Measurements from ENCODE around the gene CACNA1D.

CACNA1D gene

GRCh38 chr3:53803816-53804695 lies 309.6 kb downstream of the CACNA1D start:
- Mint-ChIP-seq H3K36me3 (no peaks in the 10 kb centered on the region), H3K4me1 (peaks cover 4% of the 10 kb centered on the region), H3K9me3 (no peaks in the 10 kb centered on the region), H3K4me3 (no peak overlapping the region), H3K27ac (no peak overlapping the region), H3K27me3 (peaks cover 8% of the 10 kb centered on the region)
- ATAC-seq (ENCODE audit: low read depth) = no peak
- no peak for DNase-seq (ENCODE audit: low spot score in 2 of 2)

- H3K27ac Mint-ChIP-seq = no peak overlapping the region
- H3K9me3 Mint-ChIP-seq = no peaks in the 10 kb centered on the region
- H3K27me3 Mint-ChIP-seq = peaks cover 8% of the 10 kb centered on the region
- peaks cover 4% of the 10 kb centered on the region for H3K4me1 Mint-ChIP-seq
- H3K4me3 Mint-ChIP-seq = no peak overlapping the region
- no peak for DNase-seq (ENCODE audit: low spot score in 2 of 2)
- no peaks in the 10 kb centered on the region for H3K36me3 Mint-ChIP-seq
- ATAC-seq (ENCODE audit: low read depth) = no peak
Observed at GRCh38 chr3:53804697-53805462, 310.5 kb downstream of the CACNA1D start.

GRCh38 chr3:53805463-53806159 lies 311.2 kb downstream of the CACNA1D start:
- peaks cover 8% of the 10 kb centered on the region for H3K27me3 Mint-ChIP-seq
- H3K27ac Mint-ChIP-seq = no peak overlapping the region
- H3K4me1 Mint-ChIP-seq = peaks cover 4% of the 10 kb centered on the region
- ATAC-seq (ENCODE audit: low read depth) (no peak), DNase-seq (ENCODE audit: low spot score in 2 of 2) (no peak)
- H3K9me3 Mint-ChIP-seq = no peaks in the 10 kb centered on the region
- no peaks in the 10 kb centered on the region for H3K36me3 Mint-ChIP-seq
- no peak overlapping the region for H3K4me3 Mint-ChIP-seq

DNA sequence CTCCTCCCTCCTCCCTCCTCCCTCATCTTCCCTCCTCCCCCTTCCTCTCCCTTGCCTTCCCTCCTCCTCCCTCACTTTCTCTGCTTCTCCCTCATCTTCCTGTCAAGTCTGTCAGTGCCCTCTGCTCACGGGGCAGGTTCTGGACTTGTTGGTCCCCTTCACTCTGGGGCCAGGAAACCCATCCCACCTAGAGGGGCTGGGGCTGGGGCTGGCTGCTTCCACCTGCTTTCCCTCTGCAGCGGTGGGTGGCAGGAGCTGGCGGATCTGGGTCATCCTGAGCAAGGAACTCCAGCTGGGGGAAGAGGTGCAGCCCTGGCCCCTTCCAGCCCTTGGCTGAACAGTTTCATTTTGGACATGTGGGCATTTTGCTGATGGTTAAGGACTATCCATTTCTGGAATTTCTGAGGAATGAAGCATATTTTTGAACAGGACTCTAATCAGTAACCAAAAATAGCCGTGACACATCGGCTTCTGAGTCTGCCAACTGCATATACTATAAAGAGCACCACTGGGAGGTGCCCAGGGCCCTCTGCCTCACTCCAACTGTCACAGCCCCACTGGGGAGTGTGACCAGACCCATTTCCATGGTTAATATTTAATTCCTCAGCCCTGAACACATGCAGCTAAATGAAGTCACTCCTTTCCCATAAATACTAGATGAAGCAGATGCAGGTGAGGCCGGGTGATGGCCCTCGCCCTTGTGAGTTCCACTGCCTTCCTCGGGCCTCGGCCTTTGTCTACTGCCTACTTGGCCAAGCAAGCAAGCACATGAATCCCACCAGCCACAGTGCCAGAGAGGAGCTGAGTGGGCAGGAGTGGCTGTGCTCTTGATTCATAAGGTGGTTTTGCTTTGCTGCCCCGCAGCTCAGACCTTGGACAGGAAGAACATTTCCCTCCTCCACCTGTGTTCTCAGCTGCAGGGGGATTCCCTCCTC lies 312.0 kb downstream of the CACNA1D start:
- Mint-ChIP-seq H3K36me3 (no peaks in the 10 kb centered on the region), H3K4me3 (no peak overlapping the region), H3K27me3 (peaks cover 8% of the 10 kb centered on the region), H3K4me1 (peaks cover 4% of the 10 kb centered on the region), H3K9me3 (no peaks in the 10 kb centered on the region), H3K27ac (no peak overlapping the region)
- DNase-seq (ENCODE audit: low spot score in 2 of 2) (no peak), ATAC-seq (ENCODE audit: low read depth) (no peak)

GRCh38 chr3:53807117-53807810 lies 312.9 kb downstream of the CACNA1D start:
- Mint-ChIP-seq H3K4me1 (peaks cover 4% of the 10 kb centered on the region), H3K9me3 (no peaks in the 10 kb centered on the region), H3K36me3 (no peaks in the 10 kb centered on the region), H3K27ac (no peak overlapping the region), H3K4me3 (no peak overlapping the region), H3K27me3 (peaks cover 8% of the 10 kb centered on the region)
- DNase-seq (ENCODE audit: low spot score in 2 of 2) = no peak
- ATAC-seq (ENCODE audit: low read depth) = no peak

DNA sequence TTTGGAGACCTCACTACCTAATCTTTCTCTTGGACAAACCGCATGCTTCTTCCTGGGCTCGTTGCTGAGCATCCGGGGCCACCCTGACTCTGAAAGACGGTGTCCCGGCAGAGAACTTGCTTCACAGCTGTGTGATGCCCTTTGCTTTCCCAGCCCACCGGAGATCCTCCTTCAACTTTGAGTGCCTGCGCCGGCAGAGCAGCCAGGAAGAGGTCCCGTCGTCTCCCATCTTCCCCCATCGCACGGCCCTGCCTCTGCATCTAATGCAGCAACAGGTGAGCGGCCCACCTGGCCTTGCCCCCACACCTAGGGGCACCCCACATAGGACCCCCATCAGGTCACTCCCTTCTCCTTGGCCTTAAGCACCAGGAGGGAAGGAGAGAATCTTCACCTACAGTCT lies 314.1 kb downstream of the CACNA1D start:
- DNase-seq (ENCODE audit: low spot score in 2 of 2) = no peak
- Mint-ChIP-seq H3K9me3 (no peaks in the 10 kb centered on the region), H3K27ac (no peak overlapping the region), H3K4me1 (peaks cover 4% of the 10 kb centered on the region), H3K4me3 (no peak overlapping the region), H3K36me3 (no peaks in the 10 kb centered on the region), H3K27me3 (peaks cover 8% of the 10 kb centered on the region)
- ATAC-seq (ENCODE audit: low read depth) = no peak

DNA sequence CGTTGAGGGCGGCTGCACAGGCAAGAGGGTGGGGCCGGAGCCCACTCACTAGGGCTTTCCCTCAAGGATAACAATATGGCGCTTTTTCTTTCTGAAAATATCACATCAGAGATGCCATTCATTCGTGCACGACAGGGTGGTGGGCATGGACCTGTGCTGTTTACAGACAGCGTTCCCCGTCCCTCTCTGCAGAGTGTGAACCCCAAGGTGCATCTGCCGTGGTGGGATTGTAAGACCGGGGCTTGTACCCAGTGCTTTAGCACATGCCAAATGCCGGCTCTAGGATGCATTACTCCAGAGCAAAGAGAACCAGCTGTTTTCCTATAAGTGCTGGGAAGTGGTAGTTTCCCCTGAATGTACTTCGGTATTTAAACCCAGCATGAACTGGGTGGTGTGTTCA lies 314.9 kb downstream of the CACNA1D start:
- Mint-ChIP-seq H3K36me3 (no peaks in the 10 kb centered on the region), H3K4me3 (no peak overlapping the region), H3K4me1 (peaks cover 4% of the 10 kb centered on the region), H3K9me3 (no peaks in the 10 kb centered on the region), H3K27ac (no peak overlapping the region), H3K27me3 (peaks cover 8% of the 10 kb centered on the region)
- no peak for DNase-seq (ENCODE audit: low spot score in 2 of 2)
- no peak for ATAC-seq (ENCODE audit: low read depth)

- no peak for DNase-seq (ENCODE audit: low spot score in 2 of 2)
- Mint-ChIP-seq H3K27me3 (peaks cover 8% of the 10 kb centered on the region), H3K9me3 (no peaks in the 10 kb centered on the region), H3K4me1 (peaks cover 4% of the 10 kb centered on the region), H3K36me3 (no peaks in the 10 kb centered on the region), H3K4me3 (no peak overlapping the region), H3K27ac (no peak overlapping the region)
- ATAC-seq (ENCODE audit: low read depth) = no peak
Observed at GRCh38 chr3:53809764-53810400, 315.5 kb downstream of the CACNA1D start.

GRCh38 chr3:53811143-53811927 lies 316.9 kb downstream of the CACNA1D start:
- Mint-ChIP-seq H3K4me1 (no peaks in the 10 kb centered on the region), H3K27me3 (peaks cover 3% of the 10 kb centered on the region), H3K4me3 (no peak overlapping the region), H3K36me3 (no peaks in the 10 kb centered on the region), H3K27ac (no peak overlapping the region), H3K9me3 (no peaks in the 10 kb centered on the region)
- DNase-seq (ENCODE audit: low spot score in 2 of 2) (no peak), ATAC-seq (ENCODE audit: low read depth) (no peak)

DNA sequence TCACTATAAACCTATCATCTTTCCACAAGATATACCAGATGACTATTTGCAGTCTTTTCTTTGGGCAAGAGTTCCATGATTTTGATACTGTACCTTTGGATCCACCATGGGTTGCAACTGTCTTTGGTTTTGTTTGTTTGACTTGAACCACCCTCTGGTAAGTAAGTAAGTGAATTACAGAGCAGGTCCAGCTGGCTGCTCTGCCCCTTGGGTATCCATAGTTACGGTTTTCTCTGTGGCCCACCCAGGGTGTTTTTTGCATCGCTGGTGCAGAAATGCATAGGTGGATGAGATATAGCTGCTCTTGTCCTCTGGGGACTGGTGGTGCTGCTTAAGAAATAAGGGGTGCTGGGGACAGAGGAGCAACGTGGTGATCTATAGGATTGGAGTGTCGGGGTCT lies 318.0 kb downstream of the CACNA1D start:
- no peak overlapping the region for H3K27ac Mint-ChIP-seq
- no peaks in the 10 kb centered on the region for H3K36me3 Mint-ChIP-seq
- H3K9me3 Mint-ChIP-seq = no peaks in the 10 kb centered on the region
- no peaks in the 10 kb centered on the region for H3K4me1 Mint-ChIP-seq
- ATAC-seq (ENCODE audit: low read depth) (no peak), DNase-seq (ENCODE audit: low spot score in 2 of 2) (no peak)
- no peak overlapping the region for H3K4me3 Mint-ChIP-seq
- H3K27me3 Mint-ChIP-seq = no peaks in the 10 kb centered on the region

DNA sequence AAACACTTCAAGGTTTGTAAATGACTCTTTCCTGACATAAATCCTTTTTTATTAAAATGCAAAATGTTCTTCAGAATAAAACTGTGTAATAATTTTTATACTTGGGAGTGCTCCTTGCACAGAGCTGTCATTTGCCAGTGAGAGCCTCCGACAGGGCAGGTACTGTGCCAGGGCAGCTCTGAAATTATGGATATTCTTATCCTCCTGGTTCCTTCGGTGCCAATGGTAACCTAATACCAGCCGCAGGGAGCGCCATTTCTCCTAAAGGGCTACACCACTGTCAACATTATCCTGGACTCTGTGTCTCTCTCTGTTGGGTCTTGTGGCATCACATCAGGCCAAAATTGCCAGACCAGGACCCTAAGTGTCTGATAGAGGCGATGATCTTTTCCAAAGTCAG lies 318.8 kb downstream of the CACNA1D start:
- Mint-ChIP-seq H3K4me3 (no peak overlapping the region), H3K27ac (no peak overlapping the region), H3K36me3 (no peaks in the 10 kb centered on the region), H3K27me3 (no peaks in the 10 kb centered on the region), H3K4me1 (no peaks in the 10 kb centered on the region), H3K9me3 (no peaks in the 10 kb centered on the region)
- DNase-seq (ENCODE audit: low spot score in 2 of 2) = no peak
- ATAC-seq (ENCODE audit: low read depth) = no peak

DNA sequence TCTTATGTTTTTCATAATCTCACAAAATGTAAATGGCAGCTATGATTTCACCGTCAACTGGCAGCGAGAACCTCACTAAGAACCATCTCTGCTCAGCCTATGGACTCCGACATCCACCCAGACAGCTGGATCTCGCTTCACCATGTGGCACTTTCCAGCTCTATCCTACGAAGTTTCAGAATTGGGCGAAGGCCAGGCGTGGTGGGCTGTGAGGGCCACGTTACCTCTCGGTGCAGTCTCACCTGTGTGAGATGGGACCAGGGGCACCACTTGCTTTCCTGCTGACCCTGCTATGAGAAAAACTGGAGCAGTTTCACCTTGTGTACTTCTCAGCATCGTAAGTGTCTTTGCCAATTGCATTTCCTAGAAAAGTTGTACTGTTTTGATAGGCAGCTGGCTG lies 319.5 kb downstream of the CACNA1D start:
- Mint-ChIP-seq H3K9me3 (no peaks in the 10 kb centered on the region), H3K27ac (no peak overlapping the region), H3K27me3 (no peaks in the 10 kb centered on the region), H3K4me3 (no peak overlapping the region), H3K4me1 (no peaks in the 10 kb centered on the region), H3K36me3 (no peaks in the 10 kb centered on the region)
- DNase-seq (ENCODE audit: low spot score in 2 of 2) (no peak), ATAC-seq (ENCODE audit: low read depth) (no peak)

Data from memory B cell (primary cell).